ENCODE results near the gene PSEN2. TPM values are rescaled to one million over a fixed set of nuclear protein-coding genes. Genes with fewer than 3 reads are reported as not detected.

PSEN2 gene
- total and polyA plus RNA-seq, 2 donors, result 4.3 to 7.5 TPM

DNA sequence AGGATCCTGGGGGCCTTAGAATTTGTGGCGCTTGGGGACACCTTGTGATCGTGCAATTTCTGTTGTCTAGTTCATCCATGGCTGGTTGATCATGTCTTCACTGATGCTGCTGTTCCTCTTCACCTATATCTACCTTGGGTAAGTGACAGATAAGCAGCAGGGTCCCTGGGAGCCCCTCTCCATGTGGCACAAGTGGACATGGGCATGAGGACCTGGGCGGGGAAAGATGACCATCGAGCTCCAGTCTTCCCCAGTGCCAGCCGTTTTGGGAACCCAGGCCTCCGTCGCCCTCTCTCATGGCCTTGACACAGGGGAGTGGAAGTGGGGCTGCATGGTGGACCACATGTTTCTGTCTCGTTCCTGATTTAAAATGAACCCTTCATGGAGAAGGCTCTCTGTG, 17.6 kb downstream of the PSEN2 start:
- Histone ChIP-seq H3K4me3 (ENCODE audit: low read length in 2 of 2) (no peak overlapping the region), H3K36me3 (ENCODE audit: control insufficient read depth in 2 of 2, insufficient read depth in 2 of 2, low read length in 1 of 2) (peaks cover 0 to 3% of the 10 kb centered on the region in 2 donors), H3K27me3 (ENCODE audit: control insufficient read depth in 2 of 2, insufficient read depth in 1 of 2, low read length in 1 of 2) (no peaks in the 10 kb centered on the region), H3K9me3 (ENCODE audit: control insufficient read depth in 2 of 2, insufficient read depth in 1 of 2, low read length in 1 of 2) (no peaks in the 10 kb centered on the region), H3K27ac (ENCODE audit: low read depth in 1 of 2, low read length in 1 of 2) (no peak overlapping the region), H3K4me1 (ENCODE audit: control insufficient read depth in 2 of 2, insufficient read depth in 2 of 2, low read length in 2 of 2) (peaks cover 25 to 34% of the 10 kb centered on the region in 2 donors)
- WGBS, result 98% methylated on average over 8 of the region's 8 CpGs
- DNase-seq (ENCODE audit: low read depth in 6 of 9, low spot score in 9 of 9), result no peak

DNA sequence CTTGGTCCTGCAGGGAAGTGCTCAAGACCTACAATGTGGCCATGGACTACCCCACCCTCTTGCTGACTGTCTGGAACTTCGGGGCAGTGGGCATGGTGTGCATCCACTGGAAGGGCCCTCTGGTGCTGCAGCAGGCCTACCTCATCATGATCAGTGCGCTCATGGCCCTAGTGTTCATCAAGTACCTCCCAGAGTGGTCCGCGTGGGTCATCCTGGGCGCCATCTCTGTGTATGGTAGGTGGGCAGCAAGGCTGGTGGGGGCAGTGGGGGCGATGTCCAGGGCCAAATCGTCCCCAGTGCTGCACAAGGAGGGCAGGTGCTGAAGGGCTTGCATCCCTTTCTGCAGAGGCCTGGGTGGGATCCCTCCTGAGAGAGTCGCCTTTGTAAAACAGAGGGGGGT, 18.4 kb downstream of the PSEN2 start:
- DNase-seq (ENCODE audit: low read depth in 6 of 9, low spot score in 9 of 9), result no peak
- peaks cover 0 to 3% of the 10 kb centered on the region in 2 donors for H3K36me3 ChIP-seq (ENCODE audit: control insufficient read depth in 2 of 2, insufficient read depth in 2 of 2, low read length in 1 of 2)
- H3K4me1 ChIP-seq (ENCODE audit: control insufficient read depth in 2 of 2, insufficient read depth in 2 of 2, low read length in 2 of 2), result peaks cover 18 to 26% of the 10 kb centered on the region in 2 donors
- H3K27me3 ChIP-seq (ENCODE audit: control insufficient read depth in 2 of 2, insufficient read depth in 1 of 2, low read length in 1 of 2), result no peaks in the 10 kb centered on the region
- no peak overlapping the region for H3K4me3 ChIP-seq (ENCODE audit: low read length in 2 of 2)
- 98% methylated on average over 8 of the region's 8 CpGs for WGBS
- H3K9me3 ChIP-seq (ENCODE audit: control insufficient read depth in 2 of 2, insufficient read depth in 1 of 2, low read length in 1 of 2), result no peaks in the 10 kb centered on the region
- no peak overlapping the region for H3K27ac ChIP-seq (ENCODE audit: low read depth in 1 of 2, low read length in 1 of 2)

DNA sequence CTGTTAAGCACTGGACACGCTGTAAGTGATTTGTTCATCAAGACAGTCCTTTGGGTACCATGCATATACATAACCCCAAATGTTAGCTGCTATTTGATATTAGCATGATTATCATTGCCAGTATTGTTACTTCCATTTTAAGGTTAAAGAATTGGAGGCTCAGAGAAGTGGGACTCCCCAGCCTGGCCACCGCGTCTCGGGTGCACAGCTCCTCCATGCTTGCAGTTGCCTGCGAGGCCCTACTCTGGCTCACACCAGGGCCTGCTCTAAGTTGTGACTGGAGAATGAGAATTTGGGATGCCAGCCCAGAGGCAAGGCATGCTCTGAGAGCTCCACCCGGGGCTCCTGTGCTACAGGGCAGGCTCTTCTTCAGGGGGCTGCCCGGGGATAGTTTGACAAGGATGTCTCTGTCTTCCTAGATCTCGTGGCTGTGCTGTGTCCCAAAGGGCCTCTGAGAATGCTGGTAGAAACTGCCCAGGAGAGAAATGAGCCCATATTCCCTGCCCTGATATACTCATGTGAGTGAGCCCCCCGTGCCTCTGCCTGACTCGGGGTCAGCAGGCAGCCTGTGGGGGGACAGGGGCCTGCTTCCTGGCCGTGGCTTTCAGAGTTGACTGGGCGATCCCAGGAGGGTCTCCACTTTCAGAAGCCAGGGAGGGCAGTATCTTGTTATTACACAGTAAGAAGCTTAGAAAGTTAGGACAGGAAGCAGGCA, 19.4 kb downstream of the PSEN2 start:
- 98% methylated on average over 12 of the region's 12 CpGs for WGBS
- Histone ChIP-seq H3K4me1 (ENCODE audit: control insufficient read depth in 2 of 2, insufficient read depth in 2 of 2, low read length in 2 of 2) (peaks cover 9 to 16% of the 10 kb centered on the region in 2 donors), H3K9me3 (ENCODE audit: control insufficient read depth in 2 of 2, insufficient read depth in 1 of 2, low read length in 1 of 2) (no peaks in the 10 kb centered on the region), H3K27ac (ENCODE audit: low read depth in 1 of 2, low read length in 1 of 2) (no peak overlapping the region), H3K4me3 (ENCODE audit: low read length in 2 of 2) (no peak overlapping the region), H3K36me3 (ENCODE audit: control insufficient read depth in 2 of 2, insufficient read depth in 2 of 2, low read length in 1 of 2) (peaks cover 0 to 3% of the 10 kb centered on the region in 2 donors), H3K27me3 (ENCODE audit: control insufficient read depth in 2 of 2, insufficient read depth in 1 of 2, low read length in 1 of 2) (no peaks in the 10 kb centered on the region)
- no peak for DNase-seq (ENCODE audit: low read depth in 6 of 9, low spot score in 9 of 9)

DNA sequence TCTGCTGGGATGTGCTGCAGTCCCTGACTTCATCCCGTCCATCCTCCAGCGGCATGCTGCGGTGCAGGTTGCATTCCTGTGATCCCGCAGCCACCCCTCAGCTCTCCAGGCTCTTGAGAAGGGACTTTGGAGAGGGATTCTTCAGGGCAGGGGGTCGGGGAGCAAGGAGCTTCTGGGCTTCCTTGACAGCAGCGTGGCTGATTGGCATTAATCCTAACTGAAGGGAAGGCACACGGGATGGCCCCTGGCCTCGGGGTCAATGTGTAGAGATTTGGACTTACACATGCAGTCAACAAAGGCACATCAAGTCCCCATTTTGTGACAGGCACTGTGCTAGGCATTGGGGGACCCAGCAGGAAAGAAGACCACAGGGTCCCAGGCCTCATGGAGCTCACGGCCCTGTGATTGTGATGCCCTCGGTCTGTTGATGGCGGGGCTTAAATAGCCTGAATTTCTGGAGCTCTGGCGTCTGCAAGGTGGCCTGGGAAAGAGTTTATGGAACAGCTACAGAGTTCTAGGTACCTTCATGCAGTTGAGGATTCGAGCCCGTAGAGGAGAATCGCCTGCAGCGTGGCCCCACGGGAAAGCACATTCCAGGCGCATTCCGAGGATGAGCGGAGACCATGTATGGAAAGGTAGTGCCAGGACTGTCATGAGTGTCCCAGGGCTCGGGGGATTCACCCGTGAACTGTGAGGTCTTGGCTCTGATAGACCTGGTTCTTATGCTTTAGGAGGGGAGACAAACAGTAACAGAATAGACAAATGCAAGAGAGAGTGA, 20.1 kb downstream of the PSEN2 start:
- 94% methylated on average over 22 of the region's 22 CpGs for WGBS
- H3K36me3 ChIP-seq (ENCODE audit: control insufficient read depth in 2 of 2, insufficient read depth in 2 of 2, low read length in 1 of 2), result no peaks in the 10 kb centered on the region
- H3K27ac ChIP-seq (ENCODE audit: low read depth in 1 of 2, low read length in 1 of 2), result no peak overlapping the region
- H3K9me3 ChIP-seq (ENCODE audit: control insufficient read depth in 2 of 2, insufficient read depth in 1 of 2, low read length in 1 of 2), result no peaks in the 10 kb centered on the region
- H3K4me1 ChIP-seq (ENCODE audit: control insufficient read depth in 2 of 2, insufficient read depth in 2 of 2, low read length in 2 of 2), result peaks cover 4 to 9% of the 10 kb centered on the region in 2 donors
- DNase-seq (ENCODE audit: low read depth in 6 of 9, low spot score in 9 of 9), result no peak
- H3K4me3 ChIP-seq (ENCODE audit: low read length in 2 of 2), result no peak overlapping the region
- no peaks in the 10 kb centered on the region for H3K27me3 ChIP-seq (ENCODE audit: control insufficient read depth in 2 of 2, insufficient read depth in 1 of 2, low read length in 1 of 2)

DNA sequence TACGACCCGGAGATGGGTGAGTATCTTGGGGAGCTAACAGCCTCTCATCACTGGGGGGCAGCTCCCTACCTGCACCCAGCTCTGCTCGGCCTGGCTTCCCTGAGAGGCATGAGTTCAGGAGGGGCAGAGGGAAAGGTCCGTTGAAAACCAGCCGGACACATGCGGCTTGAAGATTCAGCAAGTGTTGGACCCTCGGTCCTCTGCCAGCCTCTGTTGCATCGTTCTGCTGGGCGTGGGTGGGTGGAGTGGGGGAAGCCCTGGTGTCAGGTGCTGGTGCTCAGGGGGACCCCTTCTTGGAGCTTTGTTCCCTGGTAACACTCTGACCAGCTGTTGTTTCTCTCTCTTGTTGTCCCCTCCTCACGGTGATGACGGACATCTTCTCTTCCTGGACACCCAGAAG, 20.9 kb downstream of the PSEN2 start:
- Histone ChIP-seq H3K4me1 (ENCODE audit: control insufficient read depth in 2 of 2, insufficient read depth in 2 of 2, low read length in 2 of 2) (peaks cover 1 to 3% of the 10 kb centered on the region in 2 donors), H3K4me3 (ENCODE audit: low read length in 2 of 2) (no peak overlapping the region), H3K27ac (ENCODE audit: low read depth in 1 of 2, low read length in 1 of 2) (no peak overlapping the region), H3K36me3 (ENCODE audit: control insufficient read depth in 2 of 2, insufficient read depth in 2 of 2, low read length in 1 of 2) (no peaks in the 10 kb centered on the region), H3K27me3 (ENCODE audit: control insufficient read depth in 2 of 2, insufficient read depth in 1 of 2, low read length in 1 of 2) (no peaks in the 10 kb centered on the region), H3K9me3 (ENCODE audit: control insufficient read depth in 2 of 2, insufficient read depth in 1 of 2, low read length in 1 of 2) (no peaks in the 10 kb centered on the region)
- DNase-seq (ENCODE audit: low read depth in 6 of 9, low spot score in 9 of 9), result no peak
- 97% methylated on average over 11 of the region's 11 CpGs for WGBS

DNA sequence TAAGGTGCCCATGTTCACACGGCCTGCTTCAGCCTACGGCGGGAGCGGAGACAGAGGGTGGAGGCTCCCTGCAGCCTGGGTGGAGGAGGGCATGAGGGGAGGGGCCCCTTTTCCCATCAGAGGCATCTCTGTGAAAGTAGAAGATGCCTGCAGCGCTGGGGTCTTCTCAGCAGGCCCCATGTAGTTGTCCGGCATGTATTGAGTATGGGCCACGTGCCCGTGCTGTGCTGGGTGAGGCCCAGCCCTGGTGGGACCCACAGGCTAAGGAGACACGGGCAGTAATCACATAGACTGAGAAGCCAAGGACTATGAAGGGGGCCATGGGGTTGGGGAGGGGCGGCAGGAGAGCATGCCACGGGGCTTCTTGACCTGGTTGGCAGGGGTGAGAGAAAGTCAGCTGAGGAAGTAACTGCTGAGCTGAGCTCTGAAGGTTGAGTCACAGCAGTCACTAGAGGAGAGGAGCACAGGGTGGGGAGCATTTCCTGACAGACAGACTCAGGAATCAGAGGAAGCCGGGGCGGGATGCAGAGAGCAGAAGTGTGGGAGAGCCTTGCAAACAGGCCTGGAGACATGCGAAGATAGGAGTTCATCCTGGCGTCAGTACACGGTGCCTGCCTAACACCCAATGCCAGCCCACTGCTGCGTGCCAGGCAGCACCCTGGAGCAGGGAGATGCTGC, 21.6 kb downstream of the PSEN2 start:
- Histone ChIP-seq H3K4me3 (ENCODE audit: low read length in 2 of 2) (no peak overlapping the region), H3K9me3 (ENCODE audit: control insufficient read depth in 2 of 2, insufficient read depth in 1 of 2, low read length in 1 of 2) (no peaks in the 10 kb centered on the region), H3K4me1 (ENCODE audit: control insufficient read depth in 2 of 2, insufficient read depth in 2 of 2, low read length in 2 of 2) (no peaks in the 10 kb centered on the region), H3K27me3 (ENCODE audit: control insufficient read depth in 2 of 2, insufficient read depth in 1 of 2, low read length in 1 of 2) (no peaks in the 10 kb centered on the region), H3K27ac (ENCODE audit: low read depth in 1 of 2, low read length in 1 of 2) (no peak overlapping the region), H3K36me3 (ENCODE audit: control insufficient read depth in 2 of 2, insufficient read depth in 2 of 2, low read length in 1 of 2) (no peaks in the 10 kb centered on the region)
- WGBS, result 95% methylated on average over 17 of the region's 17 CpGs
- no peak for DNase-seq (ENCODE audit: low read depth in 6 of 9, low spot score in 9 of 9)

DNA sequence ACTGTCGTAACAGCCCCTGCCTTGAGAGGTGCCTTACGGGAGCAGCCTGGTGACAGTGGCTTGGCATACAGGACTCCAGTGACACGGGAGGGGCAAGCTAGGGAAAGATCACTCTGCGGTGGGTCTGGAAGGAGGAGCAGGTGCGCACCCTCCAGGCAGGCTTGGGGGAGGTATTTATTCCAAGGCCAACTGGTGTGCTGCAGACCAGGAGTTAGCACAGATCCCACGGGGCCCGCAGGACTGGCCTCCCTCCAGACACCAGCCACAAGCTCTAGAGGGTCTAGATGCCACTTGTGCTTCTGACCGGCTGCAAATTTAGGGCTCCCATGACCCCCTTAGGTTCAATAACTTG, 22.1 kb downstream of the PSEN2 start:
- Histone ChIP-seq H3K9me3 (ENCODE audit: control insufficient read depth in 2 of 2, insufficient read depth in 1 of 2, low read length in 1 of 2) (no peaks in the 10 kb centered on the region), H3K4me3 (ENCODE audit: low read length in 2 of 2) (no peak overlapping the region), H3K4me1 (ENCODE audit: control insufficient read depth in 2 of 2, insufficient read depth in 2 of 2, low read length in 2 of 2) (no peaks in the 10 kb centered on the region), H3K27me3 (ENCODE audit: control insufficient read depth in 2 of 2, insufficient read depth in 1 of 2, low read length in 1 of 2) (no peaks in the 10 kb centered on the region), H3K36me3 (ENCODE audit: control insufficient read depth in 2 of 2, insufficient read depth in 2 of 2, low read length in 1 of 2) (no peaks in the 10 kb centered on the region), H3K27ac (ENCODE audit: low read depth in 1 of 2, low read length in 1 of 2) (no peak overlapping the region)
- 91% methylated on average over 8 of the region's 8 CpGs for WGBS
- DNase-seq (ENCODE audit: low read depth in 6 of 9, low spot score in 9 of 9), result no peak

DNA sequence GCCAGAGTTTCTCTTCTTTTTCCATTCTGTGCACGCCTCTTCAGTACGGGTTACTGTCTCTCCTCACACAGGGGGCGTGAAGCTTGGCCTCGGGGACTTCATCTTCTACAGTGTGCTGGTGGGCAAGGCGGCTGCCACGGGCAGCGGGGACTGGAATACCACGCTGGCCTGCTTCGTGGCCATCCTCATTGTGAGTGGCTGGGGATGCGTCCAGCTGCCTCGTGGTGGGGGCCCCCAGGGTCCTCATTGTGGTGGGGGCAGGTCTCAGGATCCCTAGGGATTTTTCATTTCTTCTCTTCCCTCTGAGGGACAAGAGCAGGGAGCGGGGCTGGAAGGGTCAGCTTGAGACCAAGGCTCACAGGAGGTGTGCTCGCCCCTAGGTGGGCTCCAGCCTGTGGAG, 23.5 kb downstream of the PSEN2 start:
- Histone ChIP-seq H3K4me3 (ENCODE audit: low read length in 2 of 2) (no peak overlapping the region), H3K27ac (ENCODE audit: low read depth in 1 of 2, low read length in 1 of 2) (no peak overlapping the region), H3K9me3 (ENCODE audit: control insufficient read depth in 2 of 2, insufficient read depth in 1 of 2, low read length in 1 of 2) (no peaks in the 10 kb centered on the region), H3K36me3 (ENCODE audit: control insufficient read depth in 2 of 2, insufficient read depth in 2 of 2, low read length in 1 of 2) (no peaks in the 10 kb centered on the region), H3K4me1 (ENCODE audit: control insufficient read depth in 2 of 2, insufficient read depth in 2 of 2, low read length in 2 of 2) (no peaks in the 10 kb centered on the region), H3K27me3 (ENCODE audit: control insufficient read depth in 2 of 2, insufficient read depth in 1 of 2, low read length in 1 of 2) (no peaks in the 10 kb centered on the region)
- no peak for DNase-seq (ENCODE audit: low read depth in 6 of 9, low spot score in 9 of 9)
- 96% methylated on average over 13 of the region's 13 CpGs for WGBS

DNA sequence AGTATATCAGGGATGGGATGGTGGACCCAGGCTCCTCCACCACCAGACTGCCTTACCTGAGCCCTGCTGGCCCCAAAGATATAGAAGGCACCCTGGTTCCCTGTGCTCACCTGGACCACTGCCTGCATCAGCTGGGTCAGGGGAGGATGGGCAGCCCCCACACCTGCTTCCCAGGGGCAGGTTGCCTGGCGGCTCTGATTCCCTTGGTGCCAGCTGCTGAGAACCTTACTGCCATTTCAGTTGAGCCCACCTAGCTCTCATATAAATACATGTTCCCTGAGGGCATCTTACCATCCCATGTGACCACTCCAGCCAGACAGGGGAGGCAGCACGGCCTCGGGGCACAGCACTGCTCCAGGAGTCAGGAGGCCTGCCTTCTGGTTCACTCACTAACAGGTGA, 24.4 kb downstream of the PSEN2 start:
- DNase-seq (ENCODE audit: low read depth in 6 of 9, low spot score in 9 of 9), result no peak
- 95% methylated on average over 3 of the region's 3 CpGs for WGBS
- no peaks in the 10 kb centered on the region for H3K4me1 ChIP-seq (ENCODE audit: control insufficient read depth in 2 of 2, insufficient read depth in 2 of 2, low read length in 2 of 2)
- H3K27me3 ChIP-seq (ENCODE audit: control insufficient read depth in 2 of 2, insufficient read depth in 1 of 2, low read length in 1 of 2), result no peaks in the 10 kb centered on the region
- H3K27ac ChIP-seq (ENCODE audit: low read depth in 1 of 2, low read length in 1 of 2), result no peak overlapping the region
- H3K4me3 ChIP-seq (ENCODE audit: low read length in 2 of 2), result no peak overlapping the region
- H3K9me3 ChIP-seq (ENCODE audit: control insufficient read depth in 2 of 2, insufficient read depth in 1 of 2, low read length in 1 of 2), result no peaks in the 10 kb centered on the region
- H3K36me3 ChIP-seq (ENCODE audit: control insufficient read depth in 2 of 2, insufficient read depth in 2 of 2, low read length in 1 of 2), result no peaks in the 10 kb centered on the region

Data from thymus (tissue), 11 donors.